Psoas muscle (tissue), 8 donors: ENCODE data around the gene CCL27. TPM values are rescaled to one million over a fixed set of nuclear protein-coding genes. Genes with fewer than 3 reads are reported as not detected.

Experiments
- ATAC-seq, 4 donors: fragments of 200-7000 bp; cut with Tn5 transposase; one replicate each; pipeline ENCODE4 v1.9.1; 2020; ENCODE audit warnings: moderate library complexity in 3 of 4, mild to moderate bottlenecking in 2 of 4
- DNase-seq, 2 donors: peaks; one replicate each; pipeline ENCODE4 v3.0.0-alpha.2; 2020
- H3K27ac ChIP-seq: fragments of 200-600 bp; one replicate; pipeline ENCODE4 v1.8.0; 2022
- H3K27me3 ChIP-seq, 3 donors: fragments of 200-600 bp in 1 of 3; one replicate each; pipeline versions ENCODE4 v1.6.1 to v1.8.0; 2013 to 2022; ENCODE audit warnings: low read length in 2 of 3, mild to moderate bottlenecking in 2 of 3, moderate library complexity in 1 of 3; ENCODE audit not compliant: insufficient read depth in 3 of 3
- H3K36me3 ChIP-seq, 2 donors: fragments of 200-600 bp in 1 of 2; one replicate each; pipeline versions ENCODE4 v1.6.1 to v1.8.0; 2013 to 2022; ENCODE audit warnings: low read depth in 1 of 2, mild to moderate bottlenecking in 1 of 2, moderate library complexity in 1 of 2; ENCODE audit not compliant: insufficient read depth in 1 of 2
- H3K4me1 ChIP-seq: fragments of 200-600 bp; one replicate; pipeline ENCODE4 v1.8.0; 2022
- H3K4me3 ChIP-seq: fragments of 200-600 bp; one replicate; pipeline ENCODE4 v1.8.0; 2022; ENCODE audit warnings: mild to moderate bottlenecking
- H3K9me3 ChIP-seq: fragments of 200-600 bp; one replicate; pipeline ENCODE4 v1.8.0; 2022
- WGBS, 3 donors: extraction: QIAGEN DNeasy Blood & Tissue Kit; methylation state at CpG; one replicate each; pipeline versions ENCODE4 v1.1.6 to v1.1.7; 2013; 5-methylcytosine and 5-hydroxymethylcytosine counted together
- intact Hi-C, 2 donors: fragments of 100-400 bp; cut with DNase I; formaldehyde crosslinking; loops; one replicate each; pipeline versions ENCODE4 v1.11.0 to v1.14.2; 2022
- polyA plus RNA-seq, 3 donors: library from polyadenylated mRNA; stranded (reverse); fragments of 200-250 nt; gene quantifications; one replicate each; pipeline ENCODE4 v1.2.3, GENCODE V29; 2013
- total RNA-seq, 4 donors: library from RNA; stranded (reverse); fragmentation: NEBNext Ultra II Directional in 2 of 4; extraction: Animal tissue kit (Norgen Biotek cat#: 25700) in 2 of 4; gene quantifications; one replicate each; pipeline versions ENCODE4 v1.2.1 to v1.2.4, GENCODE V29; 2021 to 2023
- TF ChIP-seq, protein P1 (sequence below): fragments of 200-600 bp; IDR thresholded peaks from one replicate; pipeline ENCODE4 v1.8.0; 2022; ENCODE audit warnings: antibody characterized with exemption
- donor health status: healthy with polysubstance abuse.
- donor health status: DM: no; HTN: no; CAD: no; lungs with moderate emphysema.
- donor health status: Bipolar disorder and iron deficiency.
- donor health status: healthy.
- donor health status: DM: yes; HTN: yes; CAD: no.
- donor health status: DM: no; HTN: no; CAD: no.
- donor health status: DM: no; HTN: no; CAD: no.
- donor health status: DM: yes; HTN: yes; CAD: no.

CCL27 gene
- total and polyA plus RNA-seq, 7 donors, result 0.14 to 0.50 (median 0.25) TPM; not detected in 2

DNA sequence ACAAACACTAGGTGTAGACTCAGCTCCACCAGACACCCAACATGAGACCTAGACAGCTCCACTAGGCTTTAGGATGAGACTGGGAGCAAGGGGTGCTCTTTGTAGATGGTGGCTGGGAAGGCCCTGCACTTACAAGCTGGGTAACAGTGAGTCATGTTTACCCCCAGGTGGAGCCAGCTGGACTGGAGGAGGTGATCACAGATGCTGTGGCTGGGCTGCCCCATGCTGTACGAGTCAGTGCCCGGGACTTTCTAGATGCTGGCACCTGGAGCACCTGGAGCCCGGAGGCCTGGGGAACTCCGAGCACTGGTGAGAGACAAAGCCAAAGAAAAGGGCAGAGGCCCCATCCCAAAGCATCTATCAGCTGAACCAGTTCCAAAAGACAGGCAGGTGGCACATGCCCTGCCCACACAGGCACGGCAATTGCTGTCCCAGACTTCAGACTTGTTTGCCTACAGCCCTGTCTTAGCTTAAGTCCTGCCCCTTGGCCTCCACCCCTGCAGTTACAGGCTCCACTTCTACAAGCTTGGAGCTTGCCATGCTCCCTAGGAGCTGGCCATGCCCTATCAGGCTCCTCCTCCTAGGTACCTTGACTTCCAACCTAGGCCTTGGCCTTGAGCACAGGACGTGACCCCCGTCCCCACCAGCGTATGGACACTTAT lies 2.7 kb downstream of the CCL27 start:
- Histone ChIP-seq H3K4me3 (no peak overlapping the region), H3K9me3 (no peaks in the 10 kb centered on the region), H3K4me1 (peaks cover 9% of the 10 kb centered on the region), H3K27me3 (no peaks in the 10 kb centered on the region), H3K27ac (no peak overlapping the region), H3K36me3 (peaks cover 0 to 18% of the 10 kb centered on the region in 2 donors)
- ATAC-seq (no peak), DNase-seq (no peak)
- WGBS, 3 donors, result 87 to 92% (median 90%) methylated on average over 8 of the region's 8 CpGs
- TF ChIP-seq, protein P1, sequence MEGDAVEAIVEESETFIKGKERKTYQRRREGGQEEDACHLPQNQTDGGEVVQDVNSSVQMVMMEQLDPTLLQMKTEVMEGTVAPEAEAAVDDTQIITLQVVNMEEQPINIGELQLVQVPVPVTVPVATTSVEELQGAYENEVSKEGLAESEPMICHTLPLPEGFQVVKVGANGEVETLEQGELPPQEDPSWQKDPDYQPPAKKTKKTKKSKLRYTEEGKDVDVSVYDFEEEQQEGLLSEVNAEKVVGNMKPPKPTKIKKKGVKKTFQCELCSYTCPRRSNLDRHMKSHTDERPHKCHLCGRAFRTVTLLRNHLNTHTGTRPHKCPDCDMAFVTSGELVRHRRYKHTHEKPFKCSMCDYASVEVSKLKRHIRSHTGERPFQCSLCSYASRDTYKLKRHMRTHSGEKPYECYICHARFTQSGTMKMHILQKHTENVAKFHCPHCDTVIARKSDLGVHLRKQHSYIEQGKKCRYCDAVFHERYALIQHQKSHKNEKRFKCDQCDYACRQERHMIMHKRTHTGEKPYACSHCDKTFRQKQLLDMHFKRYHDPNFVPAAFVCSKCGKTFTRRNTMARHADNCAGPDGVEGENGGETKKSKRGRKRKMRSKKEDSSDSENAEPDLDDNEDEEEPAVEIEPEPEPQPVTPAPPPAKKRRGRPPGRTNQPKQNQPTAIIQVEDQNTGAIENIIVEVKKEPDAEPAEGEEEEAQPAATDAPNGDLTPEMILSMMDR, result no peak
- intact Hi-C loops, result no loop called here

DNA sequence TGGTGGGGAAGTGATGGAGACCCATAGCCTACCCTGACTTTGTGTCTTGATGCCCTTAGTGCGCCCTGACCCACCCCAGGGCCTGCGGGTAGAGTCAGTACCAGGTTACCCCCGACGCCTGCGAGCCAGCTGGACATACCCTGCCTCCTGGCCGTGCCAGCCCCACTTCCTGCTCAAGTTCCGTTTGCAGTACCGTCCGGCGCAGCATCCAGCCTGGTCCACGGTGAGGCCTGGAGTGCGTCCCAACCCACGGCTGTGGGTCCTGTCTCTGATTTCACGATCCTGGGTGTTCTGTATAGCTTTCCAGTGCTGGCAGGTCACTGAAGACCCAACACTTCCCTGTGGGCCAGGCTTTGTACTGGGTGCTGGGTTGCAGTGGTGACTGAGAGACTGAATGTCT lies 4.0 kb downstream of the CCL27 start:
- no peak for ATAC-seq
- WGBS, 3 donors, result 71 to 83% (median 78%) methylated on average over 14 of the region's 14 CpGs
- no peak for DNase-seq
- H3K9me3 ChIP-seq, result no peaks in the 10 kb centered on the region
- peaks cover 17% of the 10 kb centered on the region for H3K4me1 ChIP-seq
- H3K4me3 ChIP-seq, result no peak overlapping the region
- no peaks in the 10 kb centered on the region for H3K27me3 ChIP-seq
- peaks cover 0 to 18% of the 10 kb centered on the region in 2 donors for H3K36me3 ChIP-seq
- intact Hi-C loops, result no loop called here
- TF ChIP-seq, protein P1, result no peak
- H3K27ac ChIP-seq, result no peak overlapping the region

DNA sequence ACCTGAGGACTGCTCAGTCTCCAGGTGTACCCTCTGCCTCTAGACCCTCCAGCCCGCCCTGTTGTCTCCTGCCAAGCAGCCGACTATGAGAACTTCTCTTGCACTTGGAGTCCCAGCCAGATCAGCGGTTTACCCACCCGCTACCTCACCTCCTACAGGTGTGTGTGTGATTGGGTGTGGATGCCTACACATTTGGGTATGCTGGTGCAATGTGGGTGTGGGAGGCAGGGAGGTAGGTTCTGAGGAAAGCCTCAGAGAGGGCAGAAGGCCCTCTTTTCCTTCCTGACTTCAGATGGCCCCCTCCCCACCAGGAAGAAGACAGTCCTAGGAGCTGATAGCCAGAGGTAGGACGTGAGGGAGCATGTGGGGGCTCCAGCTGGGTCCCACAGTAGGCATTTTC lies 5.5 kb downstream of the CCL27 start:
- intact Hi-C loops, result no loop called here
- DNase-seq, result no peak
- 91 to 93% (median 93%) methylated on average over 5 of the region's 5 CpGs for WGBS, 3 donors
- ATAC-seq, result no peak
- H3K9me3 ChIP-seq, result no peaks in the 10 kb centered on the region
- no peaks in the 10 kb centered on the region for H3K27me3 ChIP-seq
- H3K4me3 ChIP-seq, result no peak overlapping the region
- TF ChIP-seq, protein P1, result no peak
- H3K36me3 ChIP-seq, result peaks cover 0 to 18% of the 10 kb centered on the region in 2 donors
- no peak overlapping the region for H3K27ac ChIP-seq
- peaks cover 29% of the 10 kb centered on the region for H3K4me1 ChIP-seq

DNA sequence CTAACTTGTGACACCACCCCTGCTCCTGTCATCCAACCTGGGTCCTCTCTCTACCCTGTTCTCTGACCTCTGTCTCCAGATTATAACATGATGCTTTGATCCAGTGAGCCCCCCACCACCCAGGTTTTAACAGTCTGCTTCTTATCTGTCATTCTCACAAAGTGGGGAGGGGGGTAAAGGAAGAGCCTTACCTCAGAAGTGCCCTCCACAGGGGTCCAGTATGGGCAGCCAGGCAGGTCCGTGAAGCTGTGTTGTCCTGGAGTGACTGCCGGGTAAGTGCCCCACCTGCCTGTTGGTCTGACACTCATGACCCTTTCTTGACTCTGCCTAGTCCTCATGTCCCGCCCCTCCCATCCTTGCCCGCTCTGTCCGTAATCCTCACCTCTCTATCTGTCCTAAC lies 7.1 kb downstream of the CCL27 start:
- Histone ChIP-seq H3K4me3 (no peak overlapping the region), H3K36me3 (peaks cover 0 to 15% of the 10 kb centered on the region in 2 donors), H3K9me3 (no peaks in the 10 kb centered on the region), H3K4me1 (peaks cover 37% of the 10 kb centered on the region), H3K27ac (no peak overlapping the region), H3K27me3 (no peaks in the 10 kb centered on the region)
- 67 to 80% (median 71%) methylated on average over 5 of the region's 5 CpGs for WGBS, 3 donors
- intact Hi-C loops, result no loop called here
- ATAC-seq, result no peak
- DNase-seq, result no peak
- TF ChIP-seq, protein P1, result no peak
